Dedifferentiated amniotic fluid mesenchymal stem cell (primary cell): ENCODE data around the gene PPARGC1A.

ENCODE experiments used
- DNase-seq: peaks from one replicate; pipeline ENCODE4 v3.0.0-alpha.2; 2016; ENCODE audit errors: extremely low spot score

PPARGC1A gene

DNA sequence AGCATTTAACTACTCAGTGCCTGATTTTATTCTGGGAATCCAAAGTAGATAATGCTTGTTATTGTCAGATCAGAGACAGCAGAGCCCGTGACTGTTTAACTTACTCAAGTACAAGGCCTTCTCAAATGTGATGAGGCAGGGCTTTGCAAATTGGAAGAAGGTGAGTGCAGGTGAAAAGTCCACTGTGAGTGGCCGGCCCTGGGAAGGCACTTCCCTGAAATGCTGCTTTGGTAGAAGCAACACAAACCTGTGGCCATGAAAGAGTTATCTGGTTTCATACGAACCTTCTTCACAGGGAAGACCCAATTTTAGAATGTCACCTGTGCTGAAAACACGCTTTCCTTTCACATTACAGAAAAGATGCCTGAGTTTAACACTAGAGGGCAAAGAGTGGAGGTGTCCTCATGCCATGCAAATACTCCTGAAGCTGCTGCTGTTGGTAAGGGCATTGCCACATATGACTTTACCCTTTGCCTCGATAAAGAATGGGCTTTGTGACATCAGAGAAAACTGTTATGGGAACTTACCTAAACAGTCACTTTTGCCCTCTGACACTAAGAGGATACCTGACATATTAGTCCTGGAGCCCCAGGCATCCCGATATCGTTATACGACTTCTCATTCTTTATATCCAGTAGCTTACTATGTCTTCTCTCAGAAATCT lies 8.0 kb downstream of the PPARGC1A start:
- no peak for DNase-seq

DNA sequence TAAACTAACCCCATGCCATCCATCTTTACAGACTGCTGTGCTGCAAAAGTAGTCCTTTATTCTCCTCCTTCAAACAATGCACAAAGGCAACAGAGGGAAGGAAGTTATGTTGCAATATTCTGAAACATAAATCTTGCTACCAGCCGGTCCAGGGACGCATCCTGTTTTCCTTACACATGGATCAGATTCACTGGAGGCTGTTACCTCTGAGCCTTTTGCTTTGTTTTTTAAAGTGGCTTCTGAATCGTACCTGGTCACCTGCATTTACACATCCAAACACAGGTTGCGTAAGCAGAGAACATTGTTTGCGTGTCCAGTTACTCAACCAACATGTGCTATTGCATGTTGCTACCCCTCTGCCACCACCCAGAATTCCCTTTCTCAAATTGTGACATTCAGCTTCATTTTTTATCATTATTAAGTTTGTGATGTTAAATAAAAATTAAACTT lies 8.8 kb downstream of the PPARGC1A start:
- DNase-seq, result no peak

DNA sequence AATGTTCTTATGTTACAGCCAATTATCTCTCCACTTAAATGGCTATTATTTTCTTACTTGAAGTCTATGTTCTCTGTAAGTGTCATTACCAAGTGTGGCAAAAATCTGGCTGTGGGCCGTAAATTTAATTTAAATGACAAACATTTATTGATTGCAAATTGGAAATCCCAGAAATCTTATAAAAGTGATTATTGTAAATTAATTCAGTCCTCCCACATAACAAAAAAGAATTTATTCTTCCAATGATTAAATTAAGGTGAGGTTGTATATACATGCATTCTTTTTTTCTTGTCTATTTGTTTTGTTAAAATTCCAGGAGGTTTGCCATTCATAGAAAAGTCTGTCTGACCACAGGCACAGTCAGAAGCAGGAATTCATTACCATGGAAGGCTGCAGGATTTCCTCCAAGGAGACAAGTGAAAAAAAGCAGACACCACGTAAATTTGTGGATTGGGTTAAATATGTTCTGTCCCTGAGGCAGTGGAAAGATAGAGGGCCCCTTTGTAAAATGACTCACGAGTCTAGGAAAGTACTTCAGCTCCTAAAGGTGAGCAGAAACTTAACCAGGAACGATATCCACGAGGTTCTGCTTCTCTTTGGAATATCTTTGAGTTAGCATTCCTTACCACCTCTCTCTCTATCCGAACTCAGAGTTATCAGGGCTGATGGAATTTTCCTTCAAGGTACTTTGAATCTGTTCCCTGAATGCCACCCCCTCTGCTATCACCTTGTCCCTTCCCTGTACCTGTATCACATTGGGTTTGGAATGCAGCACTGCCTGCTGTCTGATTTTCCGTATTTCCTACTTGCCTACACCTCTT lies 10.7 kb downstream of the PPARGC1A start:
- no peak for DNase-seq

DNA sequence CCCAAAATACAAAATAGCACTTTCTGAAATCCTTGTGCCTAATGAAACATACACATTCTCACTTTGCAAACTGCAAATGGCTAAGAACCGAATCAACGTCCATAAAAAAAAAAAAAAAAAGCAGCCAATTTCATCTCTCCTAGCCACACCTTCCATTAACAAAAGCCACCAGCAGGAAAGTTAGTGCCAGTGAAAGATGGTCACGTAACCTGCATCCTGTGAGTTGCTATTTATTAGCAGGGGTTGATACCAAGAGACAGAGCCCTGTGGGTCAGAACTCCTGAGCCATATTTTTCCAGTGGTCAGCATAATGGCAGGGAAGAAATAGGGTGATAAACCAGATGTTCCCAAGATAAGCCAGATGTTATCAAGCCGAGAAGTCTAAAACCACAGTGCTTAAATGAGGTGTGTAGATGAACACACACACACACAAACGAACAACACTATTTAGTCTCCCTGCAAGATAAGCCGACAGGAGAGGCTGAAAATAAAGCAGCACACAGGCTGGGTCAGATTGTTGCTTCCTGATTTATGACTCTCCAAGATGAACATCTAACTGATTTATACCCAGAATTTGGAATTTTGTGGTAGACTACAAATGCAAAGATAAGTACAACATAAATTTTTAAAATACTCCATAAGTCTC lies 11.5 kb downstream of the PPARGC1A start:
- no peak for DNase-seq

DNA sequence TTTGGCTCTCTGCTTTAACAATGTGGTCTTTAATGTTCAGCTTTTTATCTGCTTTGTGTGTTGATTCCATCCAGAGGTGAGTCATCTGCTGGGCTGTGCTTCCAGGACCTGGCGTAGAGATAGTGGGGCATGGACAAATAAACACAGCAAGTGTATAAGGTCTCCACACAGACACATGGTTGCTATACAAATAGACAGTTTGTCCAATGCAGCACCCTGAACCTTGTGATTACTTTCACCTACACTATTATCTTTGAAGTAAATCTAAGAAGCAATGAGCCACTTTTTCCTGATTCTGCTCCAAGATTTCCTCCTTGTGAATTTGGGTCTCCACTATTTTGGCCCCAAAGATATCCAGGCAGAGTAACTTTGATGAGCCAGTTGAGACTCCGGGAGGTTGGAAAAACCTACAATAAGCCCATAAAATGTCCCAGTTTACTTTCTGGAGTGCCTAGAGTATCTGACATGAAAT lies 12.1 kb downstream of the PPARGC1A start:
- no peak for DNase-seq

DNA sequence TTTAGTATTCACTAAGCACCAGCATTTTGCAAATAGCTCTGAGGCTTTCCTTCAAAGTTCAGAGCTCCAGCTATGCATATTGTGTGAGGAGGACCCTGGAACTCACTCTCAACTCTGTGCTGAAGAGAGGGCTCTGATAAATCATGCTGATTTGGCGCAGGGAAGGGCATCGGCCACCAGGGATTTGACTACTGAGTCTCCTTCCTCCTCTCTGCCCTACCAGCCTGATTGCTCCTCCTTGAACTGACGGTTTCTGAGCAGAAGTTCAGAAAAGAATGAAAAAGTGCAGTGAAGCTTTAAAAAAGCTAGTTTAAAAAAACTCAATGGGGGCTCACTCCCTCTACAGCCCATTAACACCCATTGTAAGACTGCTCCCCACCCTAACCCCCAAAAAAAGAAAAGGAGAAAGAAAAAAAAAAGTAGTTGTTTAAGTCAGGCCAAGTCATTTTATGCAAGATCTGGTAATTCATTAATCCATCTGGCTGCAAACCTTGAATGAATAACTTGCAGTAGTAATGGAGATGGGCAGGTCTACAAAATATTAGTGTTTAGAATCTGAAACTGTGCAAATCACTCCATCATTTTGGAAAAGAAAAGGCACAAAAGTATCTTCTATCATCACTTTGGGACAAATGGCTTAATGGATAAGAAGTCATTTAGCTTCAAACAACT lies 13.3 kb downstream of the PPARGC1A start:
- DNase-seq, result no peak

DNA sequence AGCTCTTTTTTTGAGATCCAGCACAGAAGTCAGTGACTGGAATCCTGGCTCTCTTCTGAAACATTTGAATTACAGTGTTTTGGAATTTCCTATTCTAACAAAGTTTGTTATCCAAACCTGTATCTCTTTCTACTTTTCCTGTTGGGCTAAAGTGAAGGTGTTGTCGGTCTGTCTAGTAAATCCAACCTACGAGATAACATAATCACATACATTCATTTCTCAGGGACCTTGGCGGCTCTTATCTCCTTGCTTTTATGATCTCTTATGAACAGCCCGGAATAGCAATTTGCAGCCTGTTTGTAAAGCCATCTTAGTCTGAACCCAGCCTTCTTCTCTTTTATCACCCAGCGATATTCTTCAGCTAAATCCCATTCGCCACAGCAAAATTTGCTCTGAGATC lies 14.5 kb downstream of the PPARGC1A start:
- no peak for DNase-seq

DNA sequence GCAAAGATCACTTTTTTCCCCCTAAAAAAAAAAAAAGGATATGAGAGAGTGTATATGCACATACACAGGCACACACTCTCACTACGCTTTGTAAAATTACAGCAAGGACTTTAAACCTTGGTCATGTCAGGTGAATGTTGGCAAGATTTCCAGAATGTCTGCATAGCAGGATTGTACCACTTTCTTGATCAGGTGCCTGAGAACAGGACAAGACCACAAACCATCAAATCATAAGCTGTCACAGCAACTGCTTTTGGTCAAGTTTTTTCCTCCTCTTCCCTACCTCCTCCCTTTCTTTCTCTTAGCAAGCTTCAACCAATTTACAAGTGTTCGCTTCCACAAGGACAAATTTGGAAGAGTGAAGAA lies 15.3 kb downstream of the PPARGC1A start:
- DNase-seq, result no peak

DNA sequence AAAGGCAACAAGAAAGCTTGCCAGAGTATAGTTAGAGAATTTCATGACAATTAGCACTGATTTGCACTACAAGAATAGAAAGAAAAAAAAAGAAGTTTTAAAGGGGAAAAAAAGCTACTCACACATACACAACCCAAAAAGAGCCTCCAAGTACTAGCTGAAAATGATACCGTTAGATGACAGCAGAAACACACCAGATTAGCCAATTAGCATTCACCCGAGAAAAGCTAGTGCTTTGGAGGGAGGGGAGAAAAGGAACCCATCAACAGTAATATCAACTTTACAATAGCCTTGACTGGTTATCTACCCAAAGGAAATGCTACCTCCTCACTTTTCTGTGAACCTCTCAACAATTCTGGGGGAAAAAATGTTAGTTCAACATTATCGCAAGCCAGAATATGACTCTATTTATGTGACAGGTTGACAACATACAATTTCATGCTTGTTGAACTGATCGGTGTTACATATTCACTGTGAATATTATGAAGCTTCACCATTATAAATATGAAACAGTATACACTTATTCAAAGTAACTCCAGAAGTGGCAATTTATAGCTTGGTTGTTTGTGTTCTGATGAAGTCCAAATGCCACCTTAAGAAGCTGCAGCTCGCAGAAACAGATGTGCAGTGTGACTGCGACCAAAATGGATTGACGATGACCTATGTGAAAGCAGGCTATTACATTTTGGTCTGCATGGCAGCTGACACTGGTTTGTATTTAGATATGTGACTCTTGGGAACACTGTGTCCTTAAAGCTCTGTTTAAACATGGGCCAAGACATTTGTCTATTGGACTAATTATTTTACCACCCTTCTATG lies 15.9 kb downstream of the PPARGC1A start:
- DNase-seq, result no peak

DNA sequence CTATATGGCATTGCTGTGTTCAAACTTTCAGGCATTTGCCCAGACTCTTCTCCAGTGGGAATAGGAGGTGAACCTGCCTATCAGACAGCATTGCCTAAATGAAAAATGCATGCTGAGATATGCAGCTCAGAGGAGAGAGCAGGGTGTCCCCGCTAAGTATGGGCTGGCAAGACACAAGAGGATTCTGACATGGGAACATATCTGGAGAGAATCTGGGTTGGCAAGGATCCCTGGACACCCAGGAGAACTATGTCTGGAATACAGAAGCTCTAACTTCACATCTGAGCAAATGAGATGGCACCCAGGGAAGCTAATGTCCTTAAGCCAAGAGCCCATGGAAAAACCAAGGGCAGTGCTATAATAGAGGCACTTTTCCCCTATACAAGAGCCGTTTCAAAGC lies 18.4 kb downstream of the PPARGC1A start:
- DNase-seq, result no peak

DNA sequence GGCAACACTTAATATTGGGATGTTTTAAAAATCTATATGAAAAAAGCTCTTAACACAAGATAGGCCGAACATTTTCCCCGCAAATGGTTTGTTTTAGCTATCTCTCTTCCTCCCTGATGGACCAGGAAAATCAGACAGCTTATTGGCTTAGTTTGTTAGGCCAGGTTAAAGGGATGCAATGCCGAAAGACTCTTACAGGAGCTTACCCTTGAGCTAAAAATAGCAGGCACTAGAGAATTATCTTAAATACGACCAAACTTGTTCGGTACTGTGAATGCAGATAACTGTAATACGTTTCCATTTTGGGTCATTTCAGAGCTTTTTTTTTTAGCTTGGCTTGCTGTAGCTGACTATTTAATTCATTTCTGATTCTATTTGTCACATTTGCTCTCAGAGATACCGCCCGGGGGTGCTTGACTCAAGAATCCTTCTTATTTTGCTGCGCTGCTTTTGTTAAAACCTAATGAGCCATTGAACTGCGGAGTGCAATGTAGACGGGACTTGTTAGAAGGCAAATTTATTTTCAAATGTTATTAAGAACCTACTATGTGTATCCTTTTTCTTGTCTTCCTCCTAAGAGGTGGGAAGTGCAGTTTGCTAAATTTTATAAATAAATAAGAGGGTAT lies 23.3 kb downstream of the PPARGC1A start:
- DNase-seq, result no peak

DNA sequence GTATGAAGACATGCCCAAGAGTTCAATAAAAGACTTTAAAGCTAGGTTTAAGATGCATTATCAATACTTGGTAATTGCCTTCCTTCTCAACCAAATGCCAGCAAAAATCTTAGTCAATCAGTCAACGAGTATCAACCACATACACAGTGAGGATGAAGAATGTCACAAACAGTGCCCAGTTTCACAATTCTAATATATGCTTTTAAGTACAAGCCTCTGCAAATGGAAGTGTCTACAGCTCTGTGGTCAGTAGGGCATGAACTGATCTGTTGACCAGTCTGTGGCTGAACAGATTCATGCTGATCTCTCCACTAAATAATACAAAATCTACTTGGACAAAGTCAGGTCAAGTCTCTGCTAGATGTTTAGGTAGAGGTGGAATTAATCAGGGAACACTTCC lies 27.9 kb downstream of the PPARGC1A start:
- no peak for DNase-seq

DNA sequence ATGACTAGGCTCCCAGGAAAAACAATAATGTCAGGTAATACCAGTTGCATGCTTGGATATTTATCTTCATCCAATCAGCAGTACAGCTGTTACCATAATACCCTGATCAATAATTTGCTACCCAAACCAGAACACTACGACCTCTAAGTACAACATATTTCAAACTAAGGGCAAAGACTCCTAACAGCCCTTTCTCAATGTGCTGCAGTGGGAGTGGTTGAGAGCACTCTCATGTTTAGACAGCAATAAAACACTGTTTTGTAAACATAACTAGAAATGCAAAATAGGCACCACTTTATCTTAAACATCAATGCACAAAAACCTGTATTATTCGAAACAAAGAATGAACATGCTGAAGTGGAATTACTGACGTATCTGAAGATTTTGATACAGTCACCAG lies 28.9 kb downstream of the PPARGC1A start:
- no peak for DNase-seq

DNA sequence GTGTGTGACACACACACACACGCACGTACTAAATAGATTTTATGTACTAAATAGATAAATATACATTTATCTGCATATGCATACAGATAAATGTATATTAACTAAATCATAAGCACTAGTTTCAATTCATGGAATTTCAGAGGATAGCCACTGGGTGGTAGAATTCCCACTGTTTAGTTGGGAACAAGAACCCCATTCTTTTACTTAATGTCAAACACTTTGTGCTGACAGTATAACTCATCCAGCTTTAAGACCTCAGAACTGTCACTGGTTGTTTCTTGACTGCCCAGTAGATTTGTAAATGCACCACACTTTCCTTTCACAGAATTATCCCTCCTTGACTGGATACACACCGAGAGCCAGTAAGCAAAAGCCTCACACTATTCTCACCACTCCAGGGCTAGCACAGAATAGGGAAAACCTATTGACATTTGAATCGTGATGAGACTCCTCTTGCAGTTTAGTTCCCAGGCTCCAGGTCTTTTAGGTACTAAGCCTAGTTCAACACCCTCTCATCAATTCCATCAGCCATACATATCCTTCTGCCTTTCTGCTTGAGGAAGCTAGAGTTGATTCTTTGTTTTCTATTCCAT lies 32.4 kb downstream of the PPARGC1A start:
- DNase-seq, result no peak

DNA sequence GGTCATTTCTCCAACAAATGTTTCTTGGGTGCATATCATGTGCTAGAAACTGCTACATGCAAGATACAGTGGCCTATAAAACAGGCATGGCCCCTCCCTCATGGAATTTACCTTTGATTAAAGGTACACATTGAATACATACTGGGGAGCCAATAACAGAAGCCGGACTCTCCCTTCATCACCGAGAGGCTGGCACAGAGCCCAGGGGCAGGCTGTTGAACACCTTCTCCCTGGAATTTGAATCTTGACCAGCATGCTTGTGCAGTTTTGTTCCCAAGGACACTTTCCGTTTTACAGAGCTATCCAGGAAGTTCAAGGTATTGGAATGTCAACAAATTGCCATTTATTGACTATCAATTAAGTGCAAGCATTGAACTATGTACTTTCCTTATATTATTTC lies 33.2 kb downstream of the PPARGC1A start:
- DNase-seq, result no peak

DNA sequence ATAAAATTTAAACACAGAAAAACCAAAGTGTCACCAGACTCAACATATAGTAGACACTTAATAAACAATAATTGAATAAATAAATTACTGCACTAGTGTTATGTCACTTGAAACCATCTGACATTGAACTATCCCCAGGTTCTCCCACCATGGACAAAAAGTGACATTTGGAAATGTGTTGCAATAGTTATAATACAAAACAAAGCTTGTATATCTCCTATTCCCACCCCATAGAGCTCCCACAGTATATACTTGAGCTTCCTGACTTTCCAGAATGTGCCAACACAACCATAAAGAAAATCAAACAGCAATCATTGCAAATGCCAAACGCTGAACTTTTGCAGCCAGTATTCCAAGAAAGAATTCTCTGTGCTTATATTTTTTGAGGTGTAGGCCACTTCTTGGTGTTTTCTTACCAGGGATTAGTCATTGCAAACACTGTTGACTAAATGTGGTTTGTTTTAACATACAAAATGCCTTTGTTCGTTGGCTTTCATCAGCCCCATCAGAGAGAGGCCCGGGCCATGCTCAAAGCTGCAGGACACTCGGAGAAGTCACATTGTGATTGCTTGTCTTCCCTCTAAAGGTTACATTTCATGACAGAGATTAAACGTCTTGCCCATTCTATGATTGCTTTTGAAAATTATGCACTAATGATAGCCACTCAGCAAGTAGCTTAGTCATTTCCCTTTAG lies 33.8 kb downstream of the PPARGC1A start:
- no peak for DNase-seq

DNA sequence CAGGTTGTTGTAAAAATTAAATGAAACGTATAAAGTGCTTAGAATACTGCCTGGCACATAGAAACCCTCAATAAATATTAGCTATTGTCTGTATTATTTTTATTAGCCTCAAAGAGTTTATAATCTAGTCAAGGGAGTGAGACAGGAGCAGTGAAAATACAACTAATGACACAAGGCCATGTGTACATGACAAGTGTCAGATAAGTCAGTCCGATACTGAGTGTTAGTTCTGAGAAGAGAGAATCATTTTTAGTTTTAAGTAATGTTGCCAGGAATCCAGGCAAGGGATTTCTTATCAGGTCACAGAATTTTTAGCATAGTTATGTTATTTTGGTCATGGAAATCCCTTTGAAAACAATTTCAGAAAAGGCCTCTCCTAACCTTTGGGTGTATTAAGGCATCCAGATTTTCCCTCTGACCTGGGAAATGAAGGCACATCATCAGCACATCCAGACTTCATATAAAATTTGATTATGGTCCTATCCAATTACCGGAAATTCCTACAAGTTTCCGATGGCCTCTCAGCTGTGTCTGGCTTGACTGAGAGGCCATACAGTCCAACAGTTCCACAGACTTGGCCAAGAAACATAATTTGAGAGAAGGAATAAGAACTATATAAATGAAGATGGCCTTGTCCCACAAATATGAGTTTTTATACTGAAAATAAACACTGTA lies 35.7 kb downstream of the PPARGC1A start:
- no peak for DNase-seq

DNA sequence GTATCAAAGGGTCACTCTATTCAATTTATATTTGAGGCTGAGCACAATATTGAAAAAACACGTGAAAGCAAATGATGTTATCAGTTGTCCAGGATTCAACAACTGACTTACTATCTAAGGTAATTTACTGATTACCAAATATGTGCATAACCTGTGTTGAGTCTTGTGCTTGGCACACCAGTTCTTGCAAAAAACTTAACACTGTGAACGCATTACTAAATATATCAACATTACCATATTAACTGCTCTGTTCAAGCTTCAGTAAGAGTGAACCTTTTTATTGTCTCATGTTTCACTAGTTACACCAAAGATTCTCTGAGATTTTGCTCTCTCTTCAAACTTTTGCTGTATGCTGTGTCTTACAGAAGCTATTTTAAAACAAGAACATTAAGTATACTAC lies 38.4 kb downstream of the PPARGC1A start:
- DNase-seq, result no peak

DNA sequence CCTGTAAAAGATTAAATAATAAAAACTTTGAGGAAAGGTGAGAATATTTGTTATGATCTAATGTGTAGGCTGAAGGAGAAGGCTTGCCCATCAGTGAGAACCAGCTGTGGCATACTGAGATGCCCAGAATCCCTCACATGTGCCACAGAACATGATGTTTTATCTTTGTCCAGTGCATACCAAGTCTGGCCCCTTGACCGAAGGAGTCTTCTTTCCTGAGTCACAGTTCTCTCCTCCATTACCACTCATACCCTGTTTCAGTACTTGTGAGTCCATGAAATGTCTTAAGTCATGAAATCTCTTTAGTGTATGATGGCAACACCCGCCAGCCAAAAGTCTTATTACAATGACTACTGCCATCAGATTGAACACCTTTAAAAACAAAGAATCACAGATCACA lies 42.7 kb downstream of the PPARGC1A start:
- DNase-seq, result no peak
